Tibial nerve (tissue), 4 donors: Measurements from ENCODE around the gene EYA2. TPM values are rescaled to one million over a fixed set of nuclear protein-coding genes. Genes with fewer than 3 reads are reported as not detected.

ENCODE experiments used
- DNase-seq, 2 donors: peaks; one replicate each; pipeline ENCODE4 v3.0.0-alpha.2; 2019; ENCODE audit warnings: low spot score in 2 of 2
- H3K27ac ChIP-seq, 4 donors: fragments of 200-600 bp; sonication (generic) in 3 of 4; one replicate each; pipeline ENCODE4 v1.5.1; 2017 to 2019; ENCODE audit warnings: mild to moderate bottlenecking in 1 of 4
- H3K27me3 ChIP-seq, 2 donors: fragments of 200-600 bp; sonication (generic) in 1 of 2; one replicate each; pipeline versions ENCODE4 v1.5.1 to v1.6.0; 2017 to 2019
- H3K36me3 ChIP-seq, 3 donors: fragments of 200-600 bp; sonication (generic); one replicate each; pipeline ENCODE4 v1.5.1; 2018 to 2019
- H3K4me1 ChIP-seq, 4 donors: fragments of 200-600 bp; sonication (generic) in 3 of 4; one replicate each; pipeline ENCODE4 v1.5.1; 2017 to 2019
- H3K4me3 ChIP-seq, 4 donors: fragments of 200-600 bp; sonication (generic) in 3 of 4; one replicate each; pipeline ENCODE4 v1.5.1; 2017 to 2019; ENCODE audit warnings: mild to moderate bottlenecking in 1 of 4, moderate library complexity in 1 of 4
- H3K9me3 ChIP-seq, 4 donors: fragments of 200-600 bp; sonication (generic) in 3 of 4; one replicate each; pipeline ENCODE4 v1.5.1; 2017 to 2019
- EP300 ChIP-seq, 2 donors: sonication (generic); formaldehyde crosslinking; IDR thresholded peaks; one replicate each; pipeline ENCODE4 v1.6.1; 2017; ENCODE audit warnings: antibody characterized with exemption in 2 of 2, mild to moderate bottlenecking in 1 of 2
- POLR2A ChIP-seq, 2 donors: fragments of 450-650 bp; IDR thresholded peaks; one replicate each; pipeline ENCODE4 v1.6.1; 2017; ENCODE audit warnings: antibody characterized with exemption in 2 of 2, mild to moderate bottlenecking in 2 of 2, moderate library complexity in 2 of 2
- WGBS, 2 donors: methylation state at CpG; one replicate each; pipeline ENCODE4 v1.1.5; 2018; 5-methylcytosine and 5-hydroxymethylcytosine counted together
- total RNA-seq, 4 donors: library from RNA; depleted of rRNA; stranded (reverse); fragments of >200 nt; gene quantifications; one replicate each; pipeline ENCODE4 v1.1.0, GENCODE V29; 2016
- TF ChIP-seq, protein P1 (sequence below), 5 experiments: fragments of 200-600 bp in 3 of 5; fragments of 450-650 bp in 2 of 5; sonication (generic) in 3 of 5; IDR thresholded peaks; one replicate each; pipeline ENCODE4 v1.5.1; 2016 to 2019; ENCODE audit warnings: antibody characterized with exemption in 5 of 5, mild to moderate bottlenecking in 3 of 5, moderate library complexity in 2 of 5

EYA2 gene
- total RNA-seq, 4 donors from 2014 or later: 13.8 to 25.5 (median 20.2) TPM

DNA sequence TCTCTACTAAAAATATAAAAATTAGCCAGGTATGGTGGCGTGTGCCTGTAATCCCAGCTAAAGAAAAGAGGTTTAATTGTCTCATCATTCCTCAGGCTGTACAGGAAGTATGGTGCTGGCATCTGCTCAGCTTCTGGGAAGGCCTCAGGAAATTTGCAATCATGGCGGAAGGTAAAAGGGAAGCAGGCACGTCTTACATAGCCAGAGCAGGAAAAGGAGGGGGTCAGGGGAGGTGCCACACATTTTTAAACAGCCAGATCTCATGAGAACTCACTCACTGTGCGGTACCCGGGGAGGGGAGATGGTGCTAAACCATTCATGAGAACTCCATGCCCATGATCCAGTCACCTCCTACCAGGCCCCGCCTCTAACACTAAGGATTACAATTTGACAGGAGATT lies 191.7 kb downstream of the EYA2 start:
- H3K4me1 ChIP-seq: no peaks in the 10 kb centered on the region
- 73 to 81% methylated on average over 6 of the region's 6 CpGs for WGBS, 2 donors
- H3K4me3 ChIP-seq: no peak overlapping the region
- TF ChIP-seq POLR2A (IDR thresholded peaks at IDR 0.05): no peak
- H3K27me3 ChIP-seq: no peaks in the 10 kb centered on the region
- H3K27ac ChIP-seq: no peak overlapping the region
- peaks cover 0 to 25% (median 0%) of the 10 kb centered on the region in 3 donors for H3K36me3 ChIP-seq
- no peak for DNase-seq
- no peaks in the 10 kb centered on the region for H3K9me3 ChIP-seq

DNA sequence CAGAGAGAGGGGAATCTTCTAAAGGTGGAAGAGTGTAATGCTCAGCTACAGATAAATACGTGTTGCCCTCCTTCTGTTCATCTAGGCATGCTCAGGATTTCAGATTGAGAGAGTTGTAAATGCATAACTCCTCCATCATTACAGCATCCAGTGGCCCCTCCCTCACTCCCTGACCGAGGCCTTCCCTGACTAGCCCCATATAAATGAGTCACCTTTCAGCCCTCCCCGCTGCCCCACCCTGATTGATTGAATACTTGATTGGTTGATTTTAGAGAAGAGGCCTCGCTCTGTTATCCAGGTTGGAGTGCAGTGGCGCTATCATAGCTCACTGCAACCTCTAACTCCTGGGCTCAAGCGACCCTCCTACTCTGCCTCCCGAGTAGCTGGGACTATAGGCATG lies 193.7 kb downstream of the EYA2 start:
- Histone ChIP-seq H3K4me3 (no peak overlapping the region), H3K4me1 (no peaks in the 10 kb centered on the region), H3K27me3 (no peaks in the 10 kb centered on the region), H3K9me3 (no peaks in the 10 kb centered on the region), H3K27ac (no peak overlapping the region), H3K36me3 (peaks cover 0 to 41% (median 0%) of the 10 kb centered on the region in 3 donors)
- 87 to 91% methylated on average over 7 of the region's 7 CpGs for WGBS, 2 donors
- TF ChIP-seq POLR2A (IDR thresholded peaks at IDR 0.05) (no peak), EP300 (IDR thresholded peaks at IDR 0.05) (no peak)
- TF ChIP-seq, protein P1, sequence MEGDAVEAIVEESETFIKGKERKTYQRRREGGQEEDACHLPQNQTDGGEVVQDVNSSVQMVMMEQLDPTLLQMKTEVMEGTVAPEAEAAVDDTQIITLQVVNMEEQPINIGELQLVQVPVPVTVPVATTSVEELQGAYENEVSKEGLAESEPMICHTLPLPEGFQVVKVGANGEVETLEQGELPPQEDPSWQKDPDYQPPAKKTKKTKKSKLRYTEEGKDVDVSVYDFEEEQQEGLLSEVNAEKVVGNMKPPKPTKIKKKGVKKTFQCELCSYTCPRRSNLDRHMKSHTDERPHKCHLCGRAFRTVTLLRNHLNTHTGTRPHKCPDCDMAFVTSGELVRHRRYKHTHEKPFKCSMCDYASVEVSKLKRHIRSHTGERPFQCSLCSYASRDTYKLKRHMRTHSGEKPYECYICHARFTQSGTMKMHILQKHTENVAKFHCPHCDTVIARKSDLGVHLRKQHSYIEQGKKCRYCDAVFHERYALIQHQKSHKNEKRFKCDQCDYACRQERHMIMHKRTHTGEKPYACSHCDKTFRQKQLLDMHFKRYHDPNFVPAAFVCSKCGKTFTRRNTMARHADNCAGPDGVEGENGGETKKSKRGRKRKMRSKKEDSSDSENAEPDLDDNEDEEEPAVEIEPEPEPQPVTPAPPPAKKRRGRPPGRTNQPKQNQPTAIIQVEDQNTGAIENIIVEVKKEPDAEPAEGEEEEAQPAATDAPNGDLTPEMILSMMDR (IDR thresholded peaks at IDR 0.05): no peak
- no peak for DNase-seq

DNA sequence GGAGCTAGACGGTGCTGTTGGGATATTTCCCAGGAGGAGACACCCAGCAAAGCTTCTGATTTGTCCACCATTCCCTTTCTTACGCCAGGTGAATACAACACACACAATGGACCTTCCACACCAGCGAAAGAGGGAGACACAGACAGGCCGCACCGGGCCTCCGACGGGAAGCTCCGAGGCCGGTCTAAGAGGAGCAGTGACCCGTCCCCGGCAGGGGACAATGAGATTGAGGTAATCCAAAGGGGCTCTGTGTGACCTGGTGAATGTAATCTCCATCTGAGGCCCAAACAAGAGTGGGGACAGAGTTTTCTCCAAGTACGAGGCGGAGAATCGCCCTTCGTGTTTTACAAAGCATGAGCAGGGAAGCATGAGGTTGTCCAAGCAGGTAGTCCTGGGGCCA lies 194.5 kb downstream of the EYA2 start:
- Histone ChIP-seq H3K4me3 (no peak overlapping the region), H3K27me3 (no peaks in the 10 kb centered on the region), H3K4me1 (no peaks in the 10 kb centered on the region), H3K9me3 (no peaks in the 10 kb centered on the region), H3K27ac (no peak overlapping the region), H3K36me3 (peaks cover 0 to 48% (median 0%) of the 10 kb centered on the region in 3 donors)
- 91 to 98% methylated on average over 13 to 15 of the region's 15 CpGs for WGBS, 2 donors
- no peak for DNase-seq
- TF ChIP-seq EP300 (IDR thresholded peaks at IDR 0.05): no peak

DNA sequence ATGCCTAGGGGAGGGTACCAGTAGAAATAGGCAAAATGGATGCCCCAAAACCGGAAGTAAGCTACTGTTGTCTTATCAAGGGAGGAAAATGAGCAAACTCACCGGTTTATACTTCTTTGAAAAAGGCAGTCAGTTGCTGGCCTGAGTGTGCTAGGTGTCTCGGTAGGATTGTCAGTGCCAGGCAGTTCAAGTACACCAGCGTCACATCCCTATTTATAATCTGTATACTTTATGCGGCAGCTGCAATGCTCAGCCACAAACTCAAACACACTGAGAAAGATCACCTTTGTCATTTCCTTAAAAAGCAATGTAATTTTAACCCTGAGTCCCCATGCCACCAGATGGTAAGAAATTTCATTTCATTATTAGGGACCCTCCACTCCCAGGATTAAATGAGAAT lies 196.2 kb downstream of the EYA2 start:
- H3K4me1 ChIP-seq: no peaks in the 10 kb centered on the region
- no peaks in the 10 kb centered on the region for H3K27me3 ChIP-seq
- TF ChIP-seq EP300 (IDR thresholded peaks at IDR 0.05): no peak
- TF ChIP-seq, protein P1 (IDR thresholded peaks at IDR 0.05): no peak
- no peak for TF ChIP-seq POLR2A (IDR thresholded peaks at IDR 0.05)
- no peak overlapping the region for H3K4me3 ChIP-seq
- no peak for DNase-seq
- peaks cover 0 to 63% (median 0%) of the 10 kb centered on the region in 3 donors for H3K36me3 ChIP-seq
- H3K9me3 ChIP-seq: peaks cover 0 to 14% (median 6%) of the 10 kb centered on the region in 4 donors
- 90 to 91% methylated on average over 5 of the region's 5 CpGs for WGBS, 2 donors
- H3K27ac ChIP-seq: no peak overlapping the region

DNA sequence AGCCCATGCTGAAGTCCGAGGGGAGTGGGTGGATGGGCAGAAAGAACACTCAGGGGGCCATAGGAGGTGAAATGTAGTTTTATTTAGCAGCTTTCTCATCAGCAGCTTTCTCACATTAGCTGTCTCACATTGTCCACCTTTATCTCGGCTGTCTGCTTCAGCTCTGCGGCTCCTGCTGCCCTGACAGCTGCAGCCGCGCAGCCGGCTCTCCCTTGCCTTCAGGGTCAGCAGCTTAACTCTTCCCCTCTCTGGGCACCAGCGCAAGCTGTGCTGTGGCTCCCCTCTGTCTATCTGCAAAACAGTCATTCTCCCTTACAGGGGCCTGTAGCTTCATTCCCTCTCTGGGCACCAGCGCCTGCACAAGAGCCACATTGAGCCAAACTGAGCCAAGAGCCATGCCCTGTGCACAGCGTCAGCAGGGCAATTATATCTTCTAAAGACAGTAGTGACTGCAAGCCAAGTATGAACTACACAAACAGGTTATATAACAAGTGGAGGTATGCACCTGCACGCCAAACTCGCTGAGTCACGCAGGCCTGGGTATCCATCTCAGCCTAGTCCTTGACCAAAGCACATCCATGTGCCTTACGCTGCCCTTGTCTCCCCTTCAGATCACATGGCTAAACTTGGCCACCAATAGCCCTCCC lies 198.8 kb downstream of the EYA2 start:
- TF ChIP-seq, protein P1 (IDR thresholded peaks at IDR 0.05): no peak
- TF ChIP-seq EP300 (IDR thresholded peaks at IDR 0.05) (no peak), POLR2A (IDR thresholded peaks at IDR 0.05) (no peak)
- peaks cover 0 to 26% (median 9%) of the 10 kb centered on the region in 4 donors for H3K9me3 ChIP-seq
- no peaks in the 10 kb centered on the region for H3K4me1 ChIP-seq
- no peak for DNase-seq
- WGBS, 2 donors: 85 to 89% methylated on average over 13 of the region's 13 CpGs
- peaks cover 0 to 88% (median 0%) of the 10 kb centered on the region in 3 donors for H3K36me3 ChIP-seq
- H3K4me3 ChIP-seq: no peak overlapping the region
- no peaks in the 10 kb centered on the region for H3K27me3 ChIP-seq
- H3K27ac ChIP-seq: no peak overlapping the region

GRCh38 chr20:47095690-47096089 lies 201.0 kb downstream of the EYA2 start:
- H3K4me3 ChIP-seq: no peak overlapping the region
- peaks cover 0 to 26% (median 9%) of the 10 kb centered on the region in 4 donors for H3K9me3 ChIP-seq
- H3K36me3 ChIP-seq: peaks cover 0 to 81% (median 0%) of the 10 kb centered on the region in 3 donors
- WGBS, 2 donors: 68 to 78% methylated on average over 1 of the region's 1 CpG
- no peaks in the 10 kb centered on the region for H3K4me1 ChIP-seq
- no peak for DNase-seq
- H3K27ac ChIP-seq: no peak overlapping the region
- no peak for TF ChIP-seq POLR2A (IDR thresholded peaks at IDR 0.05)
- TF ChIP-seq, protein P1 (IDR thresholded peaks at IDR 0.05): no peak
- TF ChIP-seq EP300 (IDR thresholded peaks at IDR 0.05): no peak
- no peaks in the 10 kb centered on the region for H3K27me3 ChIP-seq
